Heart left ventricle (tissue), 16 donors: ENCODE data around the gene EEF2K. TPM values are rescaled to one million over a fixed set of nuclear protein-coding genes. Genes with fewer than 3 reads are reported as not detected.

Experiments used
- ATAC-seq, 4 donors: fragments of 200-7000 bp; cut with Tn5 transposase; one replicate each; pipeline ENCODE4 v1.9.1; 2020 to 2022; ENCODE audit warnings: moderate library complexity in 4 of 4, mild to moderate bottlenecking in 3 of 4, moderate number of reproducible peaks in 1 of 4
- DNase-seq, 5 donors: peaks; one replicate each; pipeline ENCODE4 v3.0.0-alpha.2; 2020
- H3K27ac ChIP-seq, 12 donors: fragments of 200-600 bp; sonication (generic) in 4 of 12; one replicate each; pipeline versions ENCODE4 v1.5.0 to v1.8.0; 2016 to 2022; ENCODE audit warnings: mild to moderate bottlenecking in 2 of 12
- H3K27me3 ChIP-seq, 9 donors: fragments of 200-600 bp; sonication (generic) in 2 of 9; one replicate each; pipeline versions ENCODE4 v1.5.1 to v1.8.0; 2016 to 2022; ENCODE audit warnings: mild to moderate bottlenecking in 3 of 9
- H3K36me3 ChIP-seq, 9 donors: fragments of 200-600 bp; sonication (generic) in 2 of 9; one replicate each; pipeline versions ENCODE4 v1.5.0 to v1.8.0; 2018 to 2022; ENCODE audit warnings: mild to moderate bottlenecking in 2 of 9
- H3K4me1 ChIP-seq, 12 donors: fragments of 200-600 bp; sonication (generic) in 4 of 12; one replicate each; pipeline versions ENCODE4 v1.5.0 to v1.8.0; 2016 to 2022; ENCODE audit warnings: mild to moderate bottlenecking in 3 of 12
- H3K4me3 ChIP-seq, 12 donors: fragments of 200-600 bp; sonication (generic) in 4 of 12; one replicate each; pipeline versions ENCODE4 v1.5.0 to v1.8.0; 2017 to 2022; ENCODE audit warnings: mild to moderate bottlenecking in 9 of 12, moderate library complexity in 4 of 12
- H3K9me3 ChIP-seq, 12 donors: fragments of 200-600 bp; sonication (generic) in 4 of 12; one replicate each; pipeline versions ENCODE4 v1.5.0 to v1.8.0; 2016 to 2022; ENCODE audit warnings: mild to moderate bottlenecking in 1 of 12
- CTCF ChIP-seq, 12 donors: fragments of 200-600 bp; sonication (generic) in 4 of 12; IDR thresholded peaks; one replicate each; pipeline versions ENCODE4 v1.5.0 to v1.8.0; 2018 to 2022; ENCODE audit warnings: antibody characterized with exemption in 12 of 12, mild to moderate bottlenecking in 5 of 12
- POLR2A ChIP-seq, 2 donors: fragments of 450-650 bp; IDR thresholded peaks; one replicate each; pipeline ENCODE4 v1.6.1; 2017; ENCODE audit warnings: antibody characterized with exemption in 2 of 2, mild to moderate bottlenecking in 2 of 2, moderate library complexity in 2 of 2
- WGBS, 4 donors: extraction: QIAGEN DNeasy Blood & Tissue Kit in 2 of 4; methylation state at CpG; one replicate each; pipeline versions ENCODE4 v1.1.5 to v1.1.7; 2013 to 2018; 5-methylcytosine and 5-hydroxymethylcytosine counted together
- intact Hi-C, 10 donors: fragments of 100-400 bp; cut with DNase I; formaldehyde crosslinking; loops; one replicate each; pipeline versions ENCODE4 v1.11.1 to v1.14.2; 2022
- polyA plus RNA-seq, 2 donors: library from polyadenylated mRNA; stranded (reverse); fragments of 200-250 nt; gene quantifications; one replicate each; pipeline ENCODE4 v1.2.3, GENCODE V29; 2013
- total RNA-seq, 9 donors: library from RNA; depleted of rRNA in 2 of 9; stranded (reverse); fragments of >200 nt in 2 of 9; fragmentation: NEBNext Ultra II Directional in 3 of 9; extraction: Animal tissue kit (Norgen Biotek cat#: 25700) in 3 of 9; gene quantifications; one replicate each; pipeline versions ENCODE4 v1.1.0 to v1.2.4, GENCODE V29; 2016 to 2023
- donor health status: ischemic (EF 13 %, LVEDD 7.1; RV severe dilation, severe dysfunction).
- donor health status: healthy with polysubstance abuse.
- donor health status: DM: no; HTN: yes; CAD: no.
- donor health status: DM: no; HTN: no; CAD: no.
- donor health status: ischemic (EF 25% LVEDD 6.9; RV normal size, moderate dysfunction).
- donor health status: ischemic (EF 25% LVEDD 5.7; RV mildly dilated, moderate dysfunction).
- donor health status: healthy.
- donor health status: DM: yes; HTN: yes; CAD: no.
- donor health status: ischemic (EF 35%, LVEDD 5.7; RV mildly dilated, moderate dysfunction).
- donor health status: nonischemic (EF 11% LVEDD 7.7; RV severe dilation, severe dysfunction).
- donor health status: DM: yes; HTN: yes; CAD: no.
- donor health status: PGD.
- donor health status: ischemic (EF 29% LVEDD 5.4; RV normal size, mild dysfunction).
- donor health status: nonischemic (EF 23%, LVEDD 6.1; RV moderate dilation, normal function).

The EEF2K gene
- total and polyA plus RNA-seq, 11 donors, result 8.3 to 33.6 (median 24.6) TPM

- intact Hi-C loops, result loop anchor here in 1 of 10 donors (10.0 kb wide), 1 partner anchor 1172 kb away; the partner anchor contains the start of genes DNAH3 and LDAF1
- DNase-seq (no peak), ATAC-seq (no peak)
- Histone ChIP-seq H3K4me3 (no peak overlapping the region), H3K4me1 (peaks cover 0 to 10% (median 0%) of the 10 kb centered on the region in 12 donors), H3K9me3 (no peaks in the 10 kb centered on the region), H3K36me3 (peaks cover 3 to 93% (median 85%) of the 10 kb centered on the region in 9 donors), H3K27me3 (no peaks in the 10 kb centered on the region), H3K27ac (no peak overlapping the region)
- no peak for TF ChIP-seq POLR2A (IDR thresholded peaks at IDR 0.05)
- TF ChIP-seq CTCF (IDR thresholded peaks at IDR 0.05), result no peak
- WGBS, 4 donors, result 92 to 95% (median 92%) methylated on average over 10 to 13 of the region's 13 CpGs
Observed at GRCh38 chr16:22326771-22327445, 120.8 kb downstream of the EEF2K start.

GRCh38 chr16:22327446-22327775 is 121.3 kb downstream of the EEF2K start:
- ATAC-seq (no peak), DNase-seq (no peak)
- 94 to 97% (median 95%) methylated on average over 5 to 6 of the region's 6 CpGs for WGBS, 4 donors
- Histone ChIP-seq H3K27ac (no peak overlapping the region), H3K36me3 (peaks cover 3 to 93% (median 85%) of the 10 kb centered on the region in 9 donors), H3K4me3 (no peak overlapping the region), H3K27me3 (no peaks in the 10 kb centered on the region), H3K4me1 (peaks cover 0 to 8% (median 0%) of the 10 kb centered on the region in 12 donors), H3K9me3 (no peaks in the 10 kb centered on the region)
- TF ChIP-seq CTCF (IDR thresholded peaks at IDR 0.05) (no peak), POLR2A (IDR thresholded peaks at IDR 0.05) (no peak)
- intact Hi-C loops, result loop anchor here in 1 of 10 donors (10.0 kb wide), 1 partner anchor 1173 kb away; the partner anchor contains the start of genes DNAH3 and LDAF1

DNA sequence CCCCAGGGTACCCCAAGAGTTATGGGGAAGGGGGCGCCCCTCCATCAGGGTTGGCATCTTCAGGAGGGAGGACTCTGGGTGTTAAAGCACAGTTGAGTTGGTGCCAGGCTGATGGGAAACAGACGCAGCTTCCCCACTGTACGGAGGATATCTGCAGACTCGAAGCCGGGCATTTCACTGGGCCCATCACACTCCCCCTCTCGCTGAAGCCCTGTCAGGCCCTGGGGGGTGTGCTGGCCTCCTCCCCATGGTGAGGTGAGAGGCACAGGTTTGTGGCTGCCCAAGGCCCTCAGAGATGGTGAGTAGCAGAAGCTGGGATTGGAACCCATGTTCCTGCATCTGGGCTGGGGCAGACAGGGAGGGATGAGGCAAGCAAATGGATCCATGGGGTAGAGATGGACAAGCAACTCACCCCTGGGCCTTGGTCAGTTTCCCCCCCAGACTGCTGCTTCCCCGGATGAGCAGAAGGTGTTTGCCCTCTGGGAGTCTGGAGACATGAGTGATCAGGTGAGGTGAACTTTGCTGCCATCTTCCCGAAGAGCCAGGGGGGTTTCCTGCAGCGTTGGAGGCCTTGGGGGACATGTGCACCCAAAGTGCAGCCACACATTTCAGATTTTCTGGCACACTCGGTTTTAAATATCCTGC is 122.1 kb downstream of the EEF2K start:
- peaks cover 3 to 97% (median 87%) of the 10 kb centered on the region in 9 donors for H3K36me3 ChIP-seq
- ATAC-seq, result no peak
- intact Hi-C loops, result loop anchor here in 1 of 10 donors (10.0 kb wide), 1 partner anchor 1173 kb away; the partner anchor contains the start of genes DNAH3 and LDAF1

More for the DNA sequence above, 122.1 kb downstream of the EEF2K start:
- peaks cover 0 to 9% (median 0%) of the 10 kb centered on the region in 12 donors for H3K4me1 ChIP-seq
- WGBS, 4 donors, result 85 to 90% (median 86%) methylated on average over 2 to 10 of the region's 10 CpGs
- no peaks in the 10 kb centered on the region for H3K9me3 ChIP-seq
- H3K27ac ChIP-seq, result no peak overlapping the region
- no peak for TF ChIP-seq POLR2A (IDR thresholded peaks at IDR 0.05)
- TF ChIP-seq CTCF (IDR thresholded peaks at IDR 0.05), result no peak
- DNase-seq, result no peak
- H3K27me3 ChIP-seq, result no peaks in the 10 kb centered on the region
- no peak overlapping the region for H3K4me3 ChIP-seq
